Panc1 (cell line): ENCODE results near the gene METTL1. TPM values are rescaled to one million over a fixed set of nuclear protein-coding genes. Genes with fewer than 3 reads are reported as not detected.

Experiments
- ATAC-seq: fragments of 200-7000 bp; cut with Tn5 transposase; 2 replicates; pipeline ENCODE4 v1.9.1; 2020; ENCODE audit warnings: mild to moderate bottlenecking, moderate library complexity
- BruUV-seq: library from RNA; stranded (reverse); fragments of 400-500 nt; replicated peaks from 2 replicates; lab custom pipeline; 2021; lab: Mats Ljungman, UMichigan
- CTCF ChIA-PET: fragments of 300-600 bp; sonication (Branson Sonifier 250); formaldehyde crosslinking; loops from one replicate; lab custom pipeline; 2022; ENCODE audit warnings: antibody characterized with exemption; lab: Charles Lee
- POLR2A ChIA-PET: fragments of 300-600 bp; sonication (Branson Sonifier 250); formaldehyde crosslinking; loops from one replicate; lab custom pipeline; 2022; ENCODE audit warnings: antibody characterized with exemption; lab: Charles Lee
- DNase-seq: peaks from one replicate; pipeline ENCODE4 v3.0.0-alpha.2; 2010; ENCODE audit warnings: low read depth, low spot score
- H3K27ac ChIP-seq: 2 replicates; pipeline ENCODE4 v1.5.1; 2011; ENCODE audit warnings: mild to moderate bottlenecking, low read length, inconsistent platforms
- H3K27me3 ChIP-seq: fragments of 200-500 bp; sonication (Bioruptor generic); 2 replicates; pipeline ENCODE4 v1.6.0; 2014; ENCODE audit warnings: low read length, inconsistent platforms; ENCODE audit not compliant: control insufficient read depth, insufficient read depth
- H3K36me3 ChIP-seq: fragments of 200-500 bp; sonication (Bioruptor generic); 2 replicates; pipeline ENCODE4 v1.5.1; 2014; ENCODE audit warnings: inconsistent platforms, mild to moderate bottlenecking, low read length, moderate library complexity; ENCODE audit not compliant: control insufficient read depth, insufficient read depth
- H3K4me1 ChIP-seq: 2 replicates; pipeline ENCODE4 v1.5.1; 2011; ENCODE audit warnings: inconsistent platforms, mild to moderate bottlenecking, low read length, moderate library complexity; ENCODE audit not compliant: control insufficient read depth, insufficient read depth
- H3K4me3 ChIP-seq, 2 experiments: 2 replicates each; pipeline ENCODE4 v1.5.1; 2011 to 2012; ENCODE audit warnings: low read depth in 2 of 2, low read length in 2 of 2, mild to moderate bottlenecking in 2 of 2, inconsistent platforms in 1 of 2, moderate library complexity in 1 of 2
- H3K9me3 ChIP-seq: fragments of 200-500 bp; sonication (Bioruptor generic); 2 replicates; pipeline ENCODE4 v1.5.1; 2014; ENCODE audit warnings: low read depth, mild to moderate bottlenecking, inconsistent platforms, low read length, moderate library complexity; ENCODE audit not compliant: control insufficient read depth, insufficient read depth
- POLR2AphosphoS5 ChIP-seq: IDR thresholded peaks from 2 replicates; pipeline ENCODE4 v1.6.1; 2012; ENCODE audit warnings: mild to moderate bottlenecking, low read depth, low read length, moderate library complexity
- SIN3A ChIP-seq: IDR thresholded peaks from 2 replicates; pipeline ENCODE4 v1.6.1; 2012; ENCODE audit warnings: low read depth, mild to moderate bottlenecking, low read length, moderate library complexity, borderline replicate concordance; ENCODE audit not compliant: insufficient read depth
- TCF7L2 ChIP-seq: IDR thresholded peaks from 2 replicates; pipeline ENCODE4 v1.6.1; 2011; ENCODE audit warnings: mild to moderate bottlenecking, low read depth, low read length, inconsistent platforms
- in situ Hi-C: cut with HindIII; loops from 2 replicates; pipeline ENCODE4 v1.10.0; 2016; ENCODE audit warnings: low sequenced_read_pairs, low pct_unique_long_range_greater_than_20kb
- intact Hi-C: fragments of 100-400 bp; cut with micrococcal nuclease; formaldehyde crosslinking; loops from one replicate; pipeline ENCODE4 v1.10.0; 2022; ENCODE audit not compliant: unreplicated experiment
- total RNA-seq: library from RNA; stranded (reverse); gene quantifications from one replicate; pipeline ENCODE4 v1.2.1, GENCODE V29; 2021; ENCODE audit not compliant: unreplicated experiment
- TF ChIP-seq, protein P1 (sequence below): fragments of 450-650 bp; IDR thresholded peaks from 2 replicates; pipeline ENCODE4 v1.5.1; 2017; ENCODE audit warnings: mild to moderate bottlenecking
- TF ChIP-seq, protein P2 (sequence below), 2 experiments: IDR thresholded peaks; 2 replicates each; pipeline ENCODE4 v1.6.1; 2011 to 2012; ENCODE audit warnings: low read depth in 2 of 2, control low read depth in 1 of 2, low read length in 1 of 2, mild to moderate bottlenecking in 1 of 2, moderate library complexity in 1 of 2; ENCODE audit not compliant: insufficient read depth in 1 of 2

Gene METTL1
- total RNA-seq, 1 experiment from 2014 or later: 46.5 TPM

DNA sequence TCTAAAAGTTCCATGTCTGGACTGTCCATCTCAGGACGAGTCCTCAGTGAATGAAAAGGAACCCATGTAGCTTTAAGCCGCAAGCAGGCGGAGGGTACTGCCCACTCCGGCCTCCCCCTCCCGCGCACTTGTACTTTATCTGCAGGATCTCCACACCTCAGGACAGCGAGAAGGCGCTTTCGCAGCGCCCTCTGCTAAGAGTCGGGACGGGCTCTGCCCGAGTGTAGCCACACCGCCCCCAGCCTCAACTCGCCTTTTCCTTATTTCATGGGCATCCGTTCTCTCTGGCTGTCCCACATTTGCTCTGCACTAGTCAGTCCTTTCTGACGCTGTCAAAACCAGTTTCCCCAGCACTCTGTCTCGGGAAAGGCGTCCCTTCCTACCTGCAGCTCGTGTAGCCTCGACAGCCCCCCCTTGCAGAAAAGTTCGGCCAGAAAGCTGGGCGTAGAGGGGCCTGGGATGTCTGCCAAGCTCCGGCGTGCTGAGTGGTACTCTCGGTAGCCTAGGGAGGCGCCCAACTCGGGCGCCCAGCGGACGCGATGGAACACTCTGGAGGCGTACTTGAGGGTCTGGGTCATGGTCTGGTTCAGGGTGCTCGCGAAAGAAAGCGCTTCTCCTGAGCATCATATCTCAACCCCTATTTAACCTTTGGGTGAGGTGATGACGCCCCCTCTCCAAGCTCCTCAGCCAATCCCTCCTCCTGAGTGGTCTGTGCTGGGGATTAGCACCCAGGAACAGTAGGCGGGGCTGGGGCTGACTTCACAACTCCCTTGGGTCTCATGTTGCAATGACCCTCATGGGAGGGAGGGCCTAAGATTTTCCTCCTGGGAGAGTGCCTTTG lies 5.2 kb downstream of the METTL1 start, which contains the start of gene CYP27B1:
CYP27B1 (minus strand) TSS at position 615 of the 841 bp plus-strand sequence; CDS start at position 578, 37 bp downstream.
- in situ Hi-C loops (no loop called here), intact Hi-C loops (no loop called here)
- no peaks in the 10 kb centered on the region for H3K9me3 ChIP-seq
- POLR2A ChIA-PET: no interaction called here
- peak; percentile 56 for ATAC-seq
- no peak for DNase-seq
- H3K4me3 ChIP-seq: peak within 1 kb of the TSS; percentile 37 to 57
- H3K27ac ChIP-seq: 0 out of 2 replicates have a peak within 1 kb of the TSS, but pooled peaks have one; percentile 31
- H3K36me3 ChIP-seq: no peaks in the 10 kb centered on the region; the same call in 1 of the 2 replicates
- H3K27me3 ChIP-seq: peaks cover 4% of the 10 kb centered on the region; the same call in 1 of the 2 replicates
- H3K4me1 ChIP-seq: peaks cover 15% of the 10 kb centered on the region
- CTCF ChIA-PET: interaction anchor here (0.9 to 1.1 kb wide), 3 partner anchors 10 to 16 kb away, joined by 3 to 5 read pairs (median 4); partner anchors contain the start of gene TSFM
- TF ChIP-seq TCF7L2 (no peak), POLR2AphosphoS5 (peak; percentile 39)
- BruUV-seq: no TSS peak

DNA sequence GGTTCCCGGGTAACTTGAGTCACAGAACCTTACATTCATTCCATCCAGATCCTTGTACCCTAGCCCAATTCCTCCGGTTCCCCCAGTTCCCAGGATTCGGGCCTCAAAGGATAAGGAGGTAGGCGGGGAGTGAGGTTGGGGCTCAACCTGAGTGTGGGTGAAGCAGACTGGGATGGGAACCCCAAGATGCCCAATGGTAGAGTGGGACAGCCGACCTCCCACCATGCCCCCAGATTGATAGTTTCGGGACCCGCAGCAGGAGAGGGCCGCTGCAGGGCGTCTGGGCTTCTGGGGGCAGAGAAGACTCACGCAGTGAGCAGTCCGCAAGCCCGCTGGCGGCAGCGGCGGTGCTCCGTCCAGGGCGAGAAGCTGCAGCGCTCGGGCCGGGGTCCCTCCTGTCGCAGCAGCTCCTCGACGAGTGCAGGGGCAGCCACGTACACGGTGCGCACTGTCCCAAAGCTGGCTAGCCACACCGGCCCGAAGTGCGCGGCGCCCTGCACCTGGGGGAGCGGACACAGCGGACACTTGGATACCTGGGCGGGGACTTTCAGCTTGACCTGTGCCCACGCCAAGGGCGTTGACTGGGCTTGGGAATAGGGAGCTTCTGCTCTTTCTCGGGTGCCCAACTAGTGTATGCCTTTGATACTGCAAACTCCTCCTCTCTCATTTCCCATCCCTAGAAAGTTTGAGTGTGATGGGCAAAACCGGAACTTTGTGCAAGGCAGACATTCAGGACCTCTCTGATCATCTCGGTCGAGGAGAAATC lies 6.0 kb downstream of the METTL1 start:
- POLR2A ChIA-PET: no interaction called here
- intact Hi-C loops: no loop called here
- DNase-seq: no peak

More for the DNA sequence above, 6.0 kb downstream of the METTL1 start:
- Histone ChIP-seq H3K4me3 (peak overlapping the region; percentile 37 to 57), H3K27ac (no peak overlapping the region), H3K27me3 (peaks cover 4% of the 10 kb centered on the region; the same call in 1 of the 2 replicates), H3K9me3 (no peaks in the 10 kb centered on the region), H3K4me1 (peaks cover 15% of the 10 kb centered on the region), H3K36me3 (no peaks in the 10 kb centered on the region; the same call in 1 of the 2 replicates)
- CTCF ChIA-PET: interaction anchor here (0.9 kb wide), 1 partner anchor 9 kb away, joined by 4 read pairs; no protein-coding TSS in a partner anchor
- peak; percentile 49 for ATAC-seq
- BruUV-seq: no TSS peak
- TF ChIP-seq POLR2AphosphoS5 (no peak), TCF7L2 (no peak), SIN3A (no peak)
- TF ChIP-seq, protein P1, sequence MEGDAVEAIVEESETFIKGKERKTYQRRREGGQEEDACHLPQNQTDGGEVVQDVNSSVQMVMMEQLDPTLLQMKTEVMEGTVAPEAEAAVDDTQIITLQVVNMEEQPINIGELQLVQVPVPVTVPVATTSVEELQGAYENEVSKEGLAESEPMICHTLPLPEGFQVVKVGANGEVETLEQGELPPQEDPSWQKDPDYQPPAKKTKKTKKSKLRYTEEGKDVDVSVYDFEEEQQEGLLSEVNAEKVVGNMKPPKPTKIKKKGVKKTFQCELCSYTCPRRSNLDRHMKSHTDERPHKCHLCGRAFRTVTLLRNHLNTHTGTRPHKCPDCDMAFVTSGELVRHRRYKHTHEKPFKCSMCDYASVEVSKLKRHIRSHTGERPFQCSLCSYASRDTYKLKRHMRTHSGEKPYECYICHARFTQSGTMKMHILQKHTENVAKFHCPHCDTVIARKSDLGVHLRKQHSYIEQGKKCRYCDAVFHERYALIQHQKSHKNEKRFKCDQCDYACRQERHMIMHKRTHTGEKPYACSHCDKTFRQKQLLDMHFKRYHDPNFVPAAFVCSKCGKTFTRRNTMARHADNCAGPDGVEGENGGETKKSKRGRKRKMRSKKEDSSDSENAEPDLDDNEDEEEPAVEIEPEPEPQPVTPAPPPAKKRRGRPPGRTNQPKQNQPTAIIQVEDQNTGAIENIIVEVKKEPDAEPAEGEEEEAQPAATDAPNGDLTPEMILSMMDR: no peak
- TF ChIP-seq, protein P2, sequence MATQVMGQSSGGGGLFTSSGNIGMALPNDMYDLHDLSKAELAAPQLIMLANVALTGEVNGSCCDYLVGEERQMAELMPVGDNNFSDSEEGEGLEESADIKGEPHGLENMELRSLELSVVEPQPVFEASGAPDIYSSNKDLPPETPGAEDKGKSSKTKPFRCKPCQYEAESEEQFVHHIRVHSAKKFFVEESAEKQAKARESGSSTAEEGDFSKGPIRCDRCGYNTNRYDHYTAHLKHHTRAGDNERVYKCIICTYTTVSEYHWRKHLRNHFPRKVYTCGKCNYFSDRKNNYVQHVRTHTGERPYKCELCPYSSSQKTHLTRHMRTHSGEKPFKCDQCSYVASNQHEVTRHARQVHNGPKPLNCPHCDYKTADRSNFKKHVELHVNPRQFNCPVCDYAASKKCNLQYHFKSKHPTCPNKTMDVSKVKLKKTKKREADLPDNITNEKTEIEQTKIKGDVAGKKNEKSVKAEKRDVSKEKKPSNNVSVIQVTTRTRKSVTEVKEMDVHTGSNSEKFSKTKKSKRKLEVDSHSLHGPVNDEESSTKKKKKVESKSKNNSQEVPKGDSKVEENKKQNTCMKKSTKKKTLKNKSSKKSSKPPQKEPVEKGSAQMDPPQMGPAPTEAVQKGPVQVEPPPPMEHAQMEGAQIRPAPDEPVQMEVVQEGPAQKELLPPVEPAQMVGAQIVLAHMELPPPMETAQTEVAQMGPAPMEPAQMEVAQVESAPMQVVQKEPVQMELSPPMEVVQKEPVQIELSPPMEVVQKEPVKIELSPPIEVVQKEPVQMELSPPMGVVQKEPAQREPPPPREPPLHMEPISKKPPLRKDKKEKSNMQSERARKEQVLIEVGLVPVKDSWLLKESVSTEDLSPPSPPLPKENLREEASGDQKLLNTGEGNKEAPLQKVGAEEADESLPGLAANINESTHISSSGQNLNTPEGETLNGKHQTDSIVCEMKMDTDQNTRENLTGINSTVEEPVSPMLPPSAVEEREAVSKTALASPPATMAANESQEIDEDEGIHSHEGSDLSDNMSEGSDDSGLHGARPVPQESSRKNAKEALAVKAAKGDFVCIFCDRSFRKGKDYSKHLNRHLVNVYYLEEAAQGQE (IDR thresholded peaks at IDR 0.05; ENCODE audit: insufficient read depth in 1 of 2, low read depth in 2 of 2, low read length in 1 of 2): 0 out of 4 replicates have a peak, but pooled peaks of 1 of the 2 experiments have one; percentile 34
- in situ Hi-C loops: no loop called here
